ENCODE measurements around the gene BRINP3.
"Not testable (repeated sequence)": the region's sequence is repeated elsewhere in the genome, so short reads cannot be mapped to it uniquely, and the experiment has no call there.

The BRINP3 gene

DNA sequence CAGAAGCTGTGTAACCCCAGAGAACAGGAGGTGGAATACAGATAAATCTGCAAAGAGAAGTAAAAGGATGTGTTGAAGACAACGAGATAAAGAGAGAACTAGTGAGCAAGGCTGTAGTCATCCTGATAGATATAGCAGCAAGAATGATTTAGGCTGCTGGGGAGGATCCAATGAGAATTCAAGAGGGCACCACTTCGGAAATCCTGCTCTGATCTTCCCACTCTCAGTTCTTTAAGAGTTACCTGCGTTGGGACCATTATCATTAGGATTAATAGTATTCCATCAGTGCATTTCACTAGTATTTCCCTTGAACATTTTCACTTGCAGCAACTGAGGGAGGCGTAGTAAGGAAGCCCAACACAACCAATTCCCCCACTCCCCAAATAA is at the start of gene BRINP3:
Gene BRINP3 (minus strand): TSS at position 103 of the 387 bp plus-strand sequence.
- DNase-seq = peak in 2 of 56 donors; percentile 13 to 41

- DNase-seq = no peak
These were observed 33.9 kb upstream of the BRINP3 start for GRCh38 chr1:190511554-190511953.

- no peak for DNase-seq
These were observed 29.7 kb upstream of the BRINP3 start for GRCh38 chr1:190507357-190507756.

DNA sequence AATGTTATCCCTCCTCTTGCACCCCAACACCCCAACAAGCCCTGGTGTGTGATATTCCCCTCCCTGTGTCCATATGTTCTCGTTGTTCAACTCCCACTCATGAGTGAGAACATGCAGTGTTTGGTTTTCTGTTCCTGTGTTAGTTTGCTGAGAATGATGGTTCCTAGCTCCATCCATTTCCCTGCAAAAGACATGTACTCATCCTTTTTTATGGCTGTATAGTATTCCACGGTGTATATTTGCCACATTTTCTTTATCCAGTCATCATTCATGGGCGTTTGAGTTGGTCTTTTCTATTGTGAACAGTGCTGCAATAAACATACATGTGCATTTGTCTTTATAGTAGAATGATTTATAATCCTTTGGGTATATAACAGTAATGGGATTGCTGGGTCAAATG is 26.9 kb upstream of the BRINP3 start:
- not testable (repeated sequence) for DNase-seq

- no peak for DNase-seq
These were observed 19.9 kb upstream of the BRINP3 start for GRCh38 chr1:190497565-190497964.

- no peak for DNase-seq
These were observed 16.8 kb upstream of the BRINP3 start for GRCh38 chr1:190494451-190494850.

DNA sequence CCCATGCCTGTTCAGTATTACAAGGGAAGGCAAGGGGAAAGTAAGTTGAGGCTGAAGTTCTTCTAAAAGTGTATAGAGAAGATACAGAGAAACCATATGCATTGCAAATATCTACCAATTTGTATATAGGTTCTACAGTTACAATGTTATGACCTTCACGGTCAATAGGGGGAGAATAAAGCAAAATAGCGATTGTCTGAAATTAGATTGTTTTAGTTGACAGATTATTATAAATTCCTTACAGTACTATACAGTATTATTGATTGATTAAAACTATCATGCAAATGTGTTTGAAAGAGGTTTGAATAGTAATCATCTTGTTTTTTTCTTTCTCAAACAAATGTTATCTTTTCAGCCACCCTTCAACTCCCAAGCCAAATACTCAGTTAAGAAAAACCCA is 13.7 kb upstream of the BRINP3 start:
- no peak for DNase-seq

GRCh38 chr1:190484045-190484444 is 6.4 kb upstream of the BRINP3 start:
- DNase-seq = no peak

- DNase-seq = no peak
These were observed 2.6 kb upstream of the BRINP3 start for GRCh38 chr1:190480231-190480630.

GRCh38 chr1:190479516-190479915 is 1.9 kb upstream of the BRINP3 start:
- peak in 15 of 56 donors; percentile 1 to 51 (median 25) for DNase-seq

DNA sequence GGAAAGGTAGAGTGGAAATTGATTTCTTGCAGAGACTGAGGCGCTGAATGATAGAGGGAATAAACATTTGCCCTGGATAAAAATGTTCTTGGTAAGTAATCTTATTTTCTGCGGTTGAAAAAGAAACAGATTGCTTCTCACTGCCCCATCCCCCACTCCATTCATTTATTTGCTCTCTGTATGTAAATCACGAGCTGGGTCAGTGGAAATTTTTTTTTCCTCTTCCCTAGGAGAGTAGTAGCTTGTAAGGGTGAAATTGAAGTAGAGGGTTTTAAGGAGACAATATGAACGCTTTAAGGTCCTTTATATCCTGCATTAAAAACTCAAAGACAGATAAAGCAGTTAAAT is 1.4 kb upstream of the BRINP3 start:
- peak in 2 of 56 donors; percentile 33 to 63 for DNase-seq

DNA sequence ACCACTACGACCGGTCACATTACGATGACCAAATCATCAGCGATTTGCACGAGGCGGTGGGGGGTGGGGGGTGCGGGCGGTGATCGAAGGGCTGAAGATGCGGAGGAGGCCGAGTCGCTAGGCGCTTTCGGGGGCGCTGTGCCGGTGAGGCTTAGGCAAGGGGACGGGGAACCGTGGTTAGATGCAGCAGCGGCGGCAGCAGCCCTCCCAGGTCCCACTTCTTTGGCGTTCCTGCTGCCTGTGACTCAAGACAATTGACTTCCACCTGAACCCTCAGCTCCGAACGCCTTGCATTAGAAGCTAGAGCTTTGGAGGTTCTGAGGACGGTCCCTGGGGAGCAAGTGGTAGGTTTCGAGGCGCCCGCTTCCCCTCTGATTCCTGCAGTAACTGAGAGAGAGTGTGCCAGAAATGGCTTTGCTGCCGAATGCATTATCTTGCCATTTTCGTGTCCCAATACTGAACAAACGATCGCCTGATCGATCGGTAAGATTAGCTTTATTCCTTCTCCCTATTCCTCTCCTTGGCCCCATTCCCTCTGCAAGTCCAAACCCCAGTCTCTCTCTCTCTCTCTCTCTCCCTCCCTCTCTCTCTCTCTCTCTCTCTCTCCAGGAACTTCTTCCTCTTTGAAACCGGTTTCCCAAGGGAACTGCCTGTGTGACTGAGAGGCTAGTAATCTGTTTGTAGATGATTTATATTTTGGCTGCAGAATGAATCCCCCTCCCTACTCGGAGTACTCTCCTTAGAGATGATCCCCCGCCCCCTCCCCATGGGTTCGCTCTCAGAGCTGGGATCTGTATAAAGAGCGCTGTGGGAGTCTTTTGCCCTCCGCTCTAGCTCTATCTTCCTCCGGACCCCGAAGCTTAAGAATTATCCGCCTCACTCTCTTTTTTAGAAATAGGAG is 735 bp upstream of the BRINP3 start:
- peak in 19 of 56 donors; percentile 33 to 73 (median 56) for DNase-seq

GRCh38 chr1:190476806-190477205 is 858 bp downstream of the BRINP3 start:
- DNase-seq = no peak

DNA sequence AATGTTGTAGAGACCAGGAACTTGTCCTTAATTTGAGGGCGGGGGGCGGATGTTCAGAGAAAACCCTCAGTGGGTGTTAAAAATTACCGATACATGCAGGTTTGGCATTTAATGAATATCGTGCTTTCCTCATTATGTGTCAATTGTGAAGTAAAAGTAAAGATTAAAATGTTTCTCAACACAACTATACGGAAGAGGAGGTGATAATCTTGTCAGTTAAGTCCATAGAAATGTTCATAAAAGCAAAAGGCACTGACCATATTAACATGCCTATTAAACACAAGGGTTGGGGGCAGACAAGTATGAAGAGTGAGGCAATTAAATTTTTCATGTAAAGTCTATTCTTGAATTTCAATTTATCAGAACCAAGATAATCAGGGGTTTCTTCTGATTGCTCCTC is 1.3 kb downstream of the BRINP3 start:
- no peak for DNase-seq

DNA sequence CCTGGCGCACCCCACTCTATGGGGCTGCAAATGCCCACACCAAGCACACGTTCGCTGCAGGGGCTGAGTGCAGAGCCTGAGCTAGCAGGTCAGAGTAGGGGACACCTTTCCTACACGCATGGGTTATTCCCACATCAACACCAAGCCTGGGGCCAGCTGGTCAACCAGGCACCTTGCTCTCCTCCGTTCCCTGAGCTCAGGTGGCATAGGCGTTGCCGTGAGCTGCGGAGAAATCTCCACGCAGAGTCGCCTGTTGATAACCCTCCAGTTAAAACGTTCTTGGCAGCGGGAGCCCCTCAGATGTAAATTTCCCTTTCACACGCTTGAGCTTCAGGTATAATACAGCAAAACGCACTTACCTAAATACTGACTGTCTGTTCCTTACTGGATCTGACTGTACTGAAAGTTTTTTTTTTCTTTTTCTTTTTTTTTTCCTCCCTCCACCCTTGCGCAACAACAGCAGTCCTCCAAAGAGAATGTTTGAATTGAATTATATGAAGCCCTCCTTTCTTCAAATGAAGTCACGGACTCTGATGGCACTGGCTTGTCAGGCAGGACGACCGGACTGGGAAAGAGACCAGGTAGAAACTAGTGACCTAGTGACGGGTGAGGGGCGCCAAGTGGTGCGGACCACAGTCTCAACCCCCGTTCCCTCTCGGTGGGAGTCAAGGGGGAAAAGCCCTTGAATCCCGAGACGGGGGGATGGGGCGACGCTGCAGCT is 2.1 kb downstream of the BRINP3 start:
- peak in 14 of 56 donors; percentile 2 to 44 (median 12) for DNase-seq

DNA sequence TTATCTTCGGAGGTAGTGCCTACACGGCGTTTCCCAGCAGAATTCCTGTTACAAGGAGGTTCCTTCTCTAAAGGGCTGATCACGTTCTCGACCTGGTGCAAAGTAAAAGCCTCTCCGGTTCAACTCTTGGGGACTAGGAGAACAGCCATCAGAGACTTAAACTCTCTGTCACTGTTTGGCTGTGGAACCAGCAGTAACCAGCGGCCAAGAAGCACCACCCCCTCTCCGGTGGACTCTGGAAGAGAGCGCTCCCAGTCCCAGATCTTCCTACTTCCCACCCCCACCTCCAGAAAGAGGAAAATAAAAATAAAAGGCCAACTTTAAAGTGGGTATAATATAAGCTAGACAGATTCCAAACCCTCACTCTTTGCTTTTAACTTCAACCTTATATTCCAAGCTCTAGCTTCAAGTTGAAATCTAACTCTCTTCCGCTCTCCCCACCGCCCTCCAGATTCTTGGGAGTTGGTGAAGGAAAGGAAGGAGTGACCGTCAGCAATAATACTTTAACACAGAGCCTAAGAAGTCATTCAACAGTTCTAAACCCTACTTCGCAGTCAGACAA is 2.9 kb downstream of the BRINP3 start:
- peak in 16 of 56 donors; percentile 3 to 45 (median 21) for DNase-seq

DNA sequence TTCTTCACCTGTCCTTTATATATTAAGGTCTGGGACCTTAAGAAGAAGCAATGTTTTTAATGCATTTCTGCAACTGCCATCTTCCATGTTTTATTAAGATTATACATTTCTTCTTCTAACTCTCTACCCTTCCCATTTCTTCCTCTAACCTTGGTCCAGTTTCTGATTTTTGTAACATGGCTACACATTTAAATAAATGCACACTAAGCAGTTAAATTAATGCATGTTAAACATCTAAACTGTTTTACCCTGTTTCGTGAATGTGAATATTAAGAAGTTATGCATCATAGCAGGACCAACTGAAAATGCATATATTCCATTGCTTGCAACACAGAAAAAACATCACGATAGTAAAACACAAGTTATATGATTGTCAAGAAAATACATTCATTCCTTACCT is 3.7 kb downstream of the BRINP3 start:
- DNase-seq = no peak

DNA sequence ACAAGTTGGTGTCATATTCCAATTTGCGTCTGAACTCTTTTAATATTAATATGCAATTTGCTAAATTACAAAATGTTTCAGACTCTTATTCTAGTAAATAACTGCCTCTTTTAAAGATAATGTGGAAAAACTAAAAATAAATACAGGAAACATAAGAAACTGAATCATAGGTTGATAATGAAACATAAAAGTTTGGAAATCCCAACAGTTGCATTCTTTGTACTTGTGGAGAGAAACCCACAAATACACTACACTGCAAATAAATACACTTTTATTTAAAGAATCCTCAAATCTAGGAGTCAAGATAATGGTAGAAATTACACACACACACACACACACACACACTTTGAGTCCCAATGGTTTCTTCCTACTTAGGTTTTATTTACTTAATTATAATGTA is 5.2 kb downstream of the BRINP3 start:
- DNase-seq = no peak

DNA sequence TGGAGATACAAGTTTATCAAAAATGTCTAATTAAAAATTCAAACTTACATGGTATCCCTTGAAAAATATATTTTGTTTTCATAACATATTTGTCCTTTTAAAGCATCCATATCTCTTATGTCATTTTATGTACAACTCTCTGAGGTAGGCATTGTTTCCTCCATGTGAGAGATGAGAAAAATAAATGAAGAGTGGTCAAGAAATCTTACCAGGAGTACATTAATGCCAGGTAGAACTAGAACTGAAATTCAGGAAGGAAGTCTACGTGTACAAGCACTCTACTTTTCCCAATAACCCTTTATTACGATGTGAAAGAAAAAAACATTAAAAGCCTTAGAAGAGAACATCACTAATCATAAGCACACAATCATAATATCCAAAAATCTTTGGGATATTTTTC is 5.6 kb downstream of the BRINP3 start:
- DNase-seq = no peak

DNA sequence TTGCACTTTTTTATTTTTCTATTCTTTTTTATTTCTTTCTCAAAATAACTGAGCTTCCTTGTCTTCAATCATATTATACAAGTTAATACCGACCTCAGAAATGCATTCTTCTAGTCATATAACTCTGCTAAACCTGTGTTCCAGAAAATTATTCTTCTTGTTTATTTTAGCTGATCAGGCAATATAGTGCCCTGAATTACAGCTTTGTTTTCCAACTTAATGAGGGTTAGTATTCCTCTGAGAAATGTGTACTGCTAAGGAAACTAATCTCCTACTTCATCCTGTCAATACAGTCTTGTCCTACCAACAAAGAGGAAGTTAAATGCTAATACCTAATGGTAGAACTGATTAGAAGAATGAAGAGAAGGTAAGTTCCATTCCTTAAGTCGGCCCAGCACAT is 13.0 kb downstream of the BRINP3 start:
- no peak for DNase-seq

DNA sequence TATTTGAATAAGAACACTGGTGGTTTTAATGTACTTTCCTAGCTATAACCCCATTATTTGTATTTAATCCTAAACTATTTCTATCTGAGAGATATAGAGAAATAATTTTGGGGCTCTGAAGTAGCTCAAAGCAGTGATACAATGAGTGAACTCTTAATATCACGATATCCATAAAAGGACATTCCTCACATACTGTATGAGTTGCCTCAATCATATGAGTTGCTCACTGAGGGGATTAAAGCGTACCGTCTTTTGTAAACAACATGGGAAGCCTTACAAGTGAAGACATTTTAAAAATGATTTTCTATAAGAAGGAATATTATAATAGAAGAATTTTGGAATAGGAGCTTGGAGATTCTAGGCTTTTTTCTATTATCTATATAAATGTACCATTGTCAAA is 21.5 kb downstream of the BRINP3 start:
- no peak for DNase-seq

GRCh38 chr1:190455631-190456030 is 22.0 kb downstream of the BRINP3 start:
- DNase-seq = no peak
